GM13977 (cell line): Measurements from ENCODE around the gene PDCD1.

Experiments used
- DNase-seq: peaks from one replicate; pipeline ENCODE4 v3.0.0; 2012; ENCODE audit warnings: low spot score
- CTCF ChIP-seq: IDR thresholded peaks from 2 replicates; pipeline ENCODE4 v1.5.1; 2012; ENCODE audit warnings: mild to moderate bottlenecking, control low read depth; ENCODE audit not compliant: insufficient read depth; ENCODE audit errors: extremely low read depth, missing control alignments
- in situ Hi-C: fragments of 300-500 bp; cut with MboI; formaldehyde crosslinking; loops from one replicate; pipeline ENCODE4 v1.12.0; 2022; ENCODE audit warnings: low sequenced_read_pairs, low pct_unique_long_range_greater_than_20kb, mixed read lengths, inconsistent platforms; ENCODE audit not compliant: unreplicated experiment

PDCD1 gene

GRCh38 chr2:241871538-241872312, 13.0 kb upstream of the PDCD1 start:
- no peak for TF ChIP-seq CTCF
- DNase-seq: no peak
- in situ Hi-C loops: no loop called here

- in situ Hi-C loops: no loop called here
- no peak for TF ChIP-seq CTCF
- DNase-seq: no peak
Measured at GRCh38 chr2:241870611-241871537, 12.2 kb upstream of the PDCD1 start.

GRCh38 chr2:241870081-241870541, 11.4 kb upstream of the PDCD1 start:
- DNase-seq: no peak
- TF ChIP-seq CTCF: no peak

GRCh38 chr2:241869087-241869961, 10.6 kb upstream of the PDCD1 start, which contains the start of gene RTP5:
Gene RTP5, plus strand, starts transcription at chr2:241869729. Its CDS starts 28 bp downstream, at chr2:241869757.
- in situ Hi-C loops: no loop called here
- no peak for DNase-seq
- TF ChIP-seq CTCF: no peak

More at GRCh38 chr2:241870081-241870541, 11.4 kb upstream of the PDCD1 start:
- in situ Hi-C loops: no loop called here

- DNase-seq: no peak
- TF ChIP-seq CTCF: no peak
- in situ Hi-C loops: no loop called here
Measured at GRCh38 chr2:241868661-241869081, 10.0 kb upstream of the PDCD1 start.
